ENCODE measurements around the gene ZIC3.

GRCh38 chrX:137566746-137567679 is 1.1 kb downstream of the ZIC3 start:
- TF ChIP-seq CTCF (IDR thresholded peaks at IDR 0.05) (no peak), POLR2A (IDR thresholded peaks at IDR 0.05) (no peak)
